Brain microvascular endothelial cell (primary cell): Measurements from ENCODE around the gene CDC42.
"Not testable (repeated sequence)": the region's sequence is repeated elsewhere in the genome, so short reads cannot be mapped to it uniquely, and the experiment has no call there.

ENCODE experiments used
- DNase-seq: peaks from one replicate; pipeline ENCODE4 v3.0.0-alpha.2; 2020
- H3K27ac ChIP-seq: fragments of 250-450 bp; sonication (Bioruptor Pico); 2 replicates; pipeline ENCODE4 v1.5.1; 2020; ENCODE audit warnings: mild to moderate bottlenecking, moderate library complexity
- H3K27me3 ChIP-seq: fragments of 250-450 bp; sonication (Bioruptor Pico); replicated peaks from 2 replicates; pipeline ENCODE4 v1.5.1; 2020; ENCODE audit warnings: mild to moderate bottlenecking
- H3K36me3 ChIP-seq: fragments of 250-450 bp; sonication (Bioruptor Pico); replicated peaks from 2 replicates; pipeline ENCODE4 v1.5.1; 2020; ENCODE audit warnings: mild to moderate bottlenecking
- H3K4me3 ChIP-seq: 2 replicates; pipeline ENCODE4 v1.5.1; 2011; ENCODE audit warnings: low read depth, mild to moderate bottlenecking, control low read depth, low read length, moderate library complexity
- in situ Hi-C: cut with HindIII; loops from 2 replicates; pipeline ENCODE4 v1.10.0; 2017; ENCODE audit warnings: low sequenced_read_pairs, low pct_ligation_motif_present
- TF ChIP-seq, protein P1 (sequence below): IDR thresholded peaks from 2 replicates; pipeline ENCODE4 v1.5.1; 2011; ENCODE audit warnings: low read depth, mild to moderate bottlenecking, moderate library complexity, low read length, control low read depth, inconsistent platforms; ENCODE audit errors: missing control alignments

The CDC42 gene

DNA sequence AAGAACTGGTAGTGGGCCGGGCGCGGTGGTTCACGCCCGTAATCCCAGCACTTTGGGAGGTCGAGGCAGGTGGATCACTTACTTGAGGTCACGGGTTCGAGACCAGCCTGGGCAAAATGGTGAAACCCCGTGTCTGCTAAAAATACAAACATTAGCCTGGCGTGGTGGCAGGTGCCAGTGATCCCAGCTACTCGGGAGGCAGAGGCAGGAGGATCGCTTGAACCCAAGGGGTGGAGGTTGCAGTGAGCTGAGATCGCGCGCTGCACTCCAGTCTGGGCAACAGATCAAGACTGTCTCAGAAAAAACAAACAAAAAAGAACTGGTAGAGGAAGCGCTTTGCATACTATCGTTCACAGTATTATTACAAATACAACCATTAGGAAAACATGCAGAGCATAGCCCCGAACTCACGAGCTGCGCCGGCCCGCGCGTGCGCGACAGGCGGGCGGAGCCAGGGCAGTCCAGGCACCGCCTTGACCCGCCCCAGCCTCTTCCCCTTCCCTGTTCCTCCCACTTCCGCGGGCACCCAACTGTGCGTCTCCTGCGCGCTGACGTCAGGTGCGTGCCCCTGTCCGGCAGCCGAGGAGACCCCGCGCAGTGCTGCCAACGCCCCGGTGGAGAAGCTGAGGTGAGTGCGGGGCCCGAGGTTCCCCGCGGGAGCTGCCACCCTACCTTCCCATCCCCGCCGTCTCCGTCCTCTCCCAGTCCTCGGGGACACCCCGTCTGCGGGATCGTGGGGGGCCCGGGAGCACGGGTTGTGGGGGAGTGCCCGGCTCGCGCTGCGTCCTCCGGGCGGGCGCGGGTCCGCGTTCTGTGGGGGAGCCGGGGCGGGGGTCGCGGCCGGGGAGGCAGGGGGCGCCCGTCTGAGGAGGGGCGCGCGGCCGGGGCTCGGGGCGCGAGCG is at the start of gene CDC42:
CDC42 (plus strand) TSS at position 595 of the 902 bp plus-strand sequence. CDS start 25,770 bp downstream, outside the sequence.
- peak within 1 kb of the TSS; percentile 98 for H3K4me3 ChIP-seq
- no peaks in the 10 kb centered on the region for H3K27me3 ChIP-seq
- peaks cover 8% of the 10 kb centered on the region for H3K36me3 ChIP-seq
- peak within 1 kb of the TSS; percentile 97 for H3K27ac ChIP-seq
- DNase-seq: peak; percentile 92
- in situ Hi-C loops: no loop called here
- TF ChIP-seq, protein P1, sequence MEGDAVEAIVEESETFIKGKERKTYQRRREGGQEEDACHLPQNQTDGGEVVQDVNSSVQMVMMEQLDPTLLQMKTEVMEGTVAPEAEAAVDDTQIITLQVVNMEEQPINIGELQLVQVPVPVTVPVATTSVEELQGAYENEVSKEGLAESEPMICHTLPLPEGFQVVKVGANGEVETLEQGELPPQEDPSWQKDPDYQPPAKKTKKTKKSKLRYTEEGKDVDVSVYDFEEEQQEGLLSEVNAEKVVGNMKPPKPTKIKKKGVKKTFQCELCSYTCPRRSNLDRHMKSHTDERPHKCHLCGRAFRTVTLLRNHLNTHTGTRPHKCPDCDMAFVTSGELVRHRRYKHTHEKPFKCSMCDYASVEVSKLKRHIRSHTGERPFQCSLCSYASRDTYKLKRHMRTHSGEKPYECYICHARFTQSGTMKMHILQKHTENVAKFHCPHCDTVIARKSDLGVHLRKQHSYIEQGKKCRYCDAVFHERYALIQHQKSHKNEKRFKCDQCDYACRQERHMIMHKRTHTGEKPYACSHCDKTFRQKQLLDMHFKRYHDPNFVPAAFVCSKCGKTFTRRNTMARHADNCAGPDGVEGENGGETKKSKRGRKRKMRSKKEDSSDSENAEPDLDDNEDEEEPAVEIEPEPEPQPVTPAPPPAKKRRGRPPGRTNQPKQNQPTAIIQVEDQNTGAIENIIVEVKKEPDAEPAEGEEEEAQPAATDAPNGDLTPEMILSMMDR: no peak

GRCh38 chr1:22002875-22003274 is 49.6 kb upstream of the CDC42 start:
- H3K4me3 ChIP-seq, DNase-seq, in situ Hi-C loops, H3K27me3 ChIP-seq, H3K27ac ChIP-seq, H3K36me3 ChIP-seq: not testable (repeated sequence)

DNA sequence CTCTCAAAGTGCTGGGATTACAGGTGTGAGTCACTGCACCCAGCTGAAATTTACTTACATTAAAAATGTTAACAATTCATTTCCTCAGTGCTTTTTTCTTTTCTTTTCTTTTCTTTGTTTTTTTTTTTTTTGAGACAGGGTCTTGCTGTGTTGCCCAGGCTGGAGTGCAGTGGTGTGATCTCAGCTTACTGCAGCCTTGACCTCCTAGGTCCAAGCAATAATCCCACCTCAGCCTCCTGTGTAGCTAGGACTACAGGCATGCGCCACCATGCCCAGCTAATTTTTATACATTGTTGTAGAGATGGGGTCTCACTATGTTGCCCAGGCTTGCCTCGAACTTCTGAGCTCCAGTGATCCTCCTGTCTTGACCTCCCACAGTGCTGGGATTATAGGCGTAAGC is 48.5 kb upstream of the CDC42 start:
- H3K27me3 ChIP-seq, in situ Hi-C loops, DNase-seq, H3K27ac ChIP-seq, H3K4me3 ChIP-seq, H3K36me3 ChIP-seq: not testable (repeated sequence)

DNA sequence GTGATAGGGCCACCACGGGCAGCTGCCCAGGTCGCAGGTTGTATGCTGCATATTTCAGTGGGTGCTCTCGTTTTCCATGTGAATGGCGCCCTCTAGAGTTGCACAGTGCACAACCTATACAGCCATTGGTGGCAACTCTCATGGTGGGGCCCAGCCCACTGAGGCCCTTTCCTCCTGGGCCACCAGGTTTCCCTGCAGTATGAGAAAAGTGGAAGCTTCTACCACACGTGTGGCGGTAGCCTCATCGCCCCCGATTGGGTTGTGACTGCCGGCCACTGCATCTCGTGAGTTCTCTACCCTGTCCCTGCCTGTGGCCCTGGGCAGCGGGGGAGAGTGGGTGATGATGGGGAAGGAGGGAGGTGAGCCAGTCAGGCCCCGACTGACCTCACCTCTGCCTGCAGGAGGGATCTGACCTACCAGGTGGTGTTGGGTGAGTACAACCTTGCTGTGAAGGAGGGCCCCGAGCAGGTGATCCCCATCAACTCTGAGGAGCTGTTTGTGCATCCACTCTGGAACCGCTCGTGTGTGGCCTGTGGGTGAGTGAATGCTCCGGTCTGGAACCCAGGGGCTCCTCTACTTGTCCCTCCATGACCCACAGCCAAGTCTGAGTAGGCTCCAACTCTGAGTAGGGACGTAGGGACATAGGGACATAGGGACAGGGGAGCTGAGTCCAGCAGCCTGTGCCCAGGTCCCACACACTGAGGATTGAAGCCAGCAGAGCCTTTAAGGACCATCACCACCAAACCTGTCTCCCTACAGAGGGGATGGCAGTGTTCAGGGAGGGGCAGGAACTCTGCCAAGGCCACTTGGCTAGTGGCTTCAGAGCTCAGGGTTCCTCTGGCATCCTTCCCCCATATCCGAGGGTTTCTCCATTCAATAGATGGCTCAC is 47.0 kb upstream of the CDC42 start:
- in situ Hi-C loops, H3K27me3 ChIP-seq, H3K27ac ChIP-seq, H3K36me3 ChIP-seq, H3K4me3 ChIP-seq: not testable (repeated sequence)
- TF ChIP-seq, protein P1: peak; percentile 52
- peak; percentile 38 for DNase-seq

DNA sequence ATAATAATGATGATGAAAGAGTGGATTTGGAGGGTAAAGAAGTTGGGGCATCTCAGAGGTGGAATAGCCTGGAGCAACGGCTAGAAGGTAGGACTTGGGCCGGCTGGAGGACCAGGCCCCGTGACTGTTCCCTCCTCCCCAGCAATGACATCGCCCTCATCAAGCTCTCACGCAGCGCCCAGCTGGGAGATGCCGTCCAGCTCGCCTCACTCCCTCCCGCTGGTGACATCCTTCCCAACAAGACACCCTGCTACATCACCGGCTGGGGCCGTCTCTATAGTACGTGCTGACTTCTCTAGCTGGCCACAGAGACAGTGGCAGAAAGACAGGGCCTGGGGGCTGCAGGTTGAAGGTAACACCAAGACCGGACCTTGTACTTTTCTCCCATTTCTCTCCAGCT is 45.8 kb upstream of the CDC42 start:
- H3K36me3 ChIP-seq, H3K27ac ChIP-seq, DNase-seq, H3K4me3 ChIP-seq, H3K27me3 ChIP-seq, in situ Hi-C loops: not testable (repeated sequence)

DNA sequence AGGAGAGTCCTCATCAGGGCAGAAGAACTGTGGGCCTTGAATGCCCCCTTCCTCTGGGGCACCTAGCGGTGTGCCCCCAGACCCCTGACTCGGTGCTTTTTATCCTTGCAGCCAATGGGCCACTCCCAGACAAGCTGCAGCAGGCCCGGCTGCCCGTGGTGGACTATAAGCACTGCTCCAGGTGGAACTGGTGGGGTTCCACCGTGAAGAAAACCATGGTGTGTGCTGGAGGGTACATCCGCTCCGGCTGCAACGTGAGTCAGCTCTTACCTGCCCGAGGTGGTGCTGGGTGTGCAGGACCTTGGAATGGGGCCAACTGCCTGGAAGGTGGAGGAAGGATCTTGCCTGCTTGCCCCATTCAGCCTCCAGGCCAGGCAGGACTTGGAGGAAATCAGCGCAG is 45.2 kb upstream of the CDC42 start:
- in situ Hi-C loops, DNase-seq: not testable (repeated sequence)

GRCh38 chr1:22009566-22009965 is 42.9 kb upstream of the CDC42 start:
- DNase-seq, H3K27me3 ChIP-seq, H3K36me3 ChIP-seq, H3K27ac ChIP-seq, H3K4me3 ChIP-seq, in situ Hi-C loops: not testable (repeated sequence)

More for the DNA sequence above, 45.2 kb upstream of the CDC42 start:
- H3K36me3 ChIP-seq, H3K27ac ChIP-seq, H3K27me3 ChIP-seq, H3K4me3 ChIP-seq: not testable (repeated sequence)

- DNase-seq, H3K36me3 ChIP-seq, H3K27me3 ChIP-seq, H3K27ac ChIP-seq, H3K4me3 ChIP-seq, in situ Hi-C loops: not testable (repeated sequence)
Observed at GRCh38 chr1:22012752-22013151, 39.8 kb upstream of the CDC42 start.

GRCh38 chr1:22014575-22015206 is 37.8 kb upstream of the CDC42 start:
- H3K36me3 ChIP-seq, H3K4me3 ChIP-seq, H3K27me3 ChIP-seq, H3K27ac ChIP-seq, in situ Hi-C loops, DNase-seq: not testable (repeated sequence)
